Eye (tissue), 1 donor: Measurements from ENCODE around the gene ETV7.
A peak's percentile ranks its signal among the peaks of the same experiment; 100 is the strongest.
"Not testable (repeated sequence)": the region's sequence is repeated elsewhere in the genome, so short reads cannot be mapped to it uniquely, and the experiment has no call there.

Source experiments
- DNase-seq: peaks from one replicate; pipeline ENCODE4 v3.0.0-alpha.2; 2015

ETV7 gene

GRCh38 chr6:36362551-36363370 is 24.7 kb downstream of the ETV7 start:
- DNase-seq, result no peak

DNA sequence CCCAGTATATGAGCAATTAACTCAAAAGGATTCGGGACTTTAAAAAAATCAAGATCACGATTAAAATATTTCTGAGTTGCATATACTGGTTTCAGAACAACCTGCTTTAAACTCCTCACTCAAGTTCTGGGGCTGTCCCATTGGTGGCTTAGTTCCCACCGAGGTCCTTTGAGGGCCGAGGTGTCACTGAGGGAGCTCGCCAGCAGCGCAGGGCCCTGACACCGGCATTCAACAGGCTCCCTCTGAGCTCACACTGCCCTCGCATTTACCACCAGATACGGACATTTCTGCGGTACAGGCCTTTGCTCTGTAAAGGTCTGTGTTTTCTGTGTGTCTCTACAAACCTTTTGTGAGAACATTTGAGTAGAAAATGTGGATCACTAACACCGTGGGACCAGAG is 26.4 kb downstream of the ETV7 start:
- no peak for DNase-seq

GRCh38 chr6:36360241-36361054 is 27.0 kb downstream of the ETV7 start:
- peak; percentile 96 for DNase-seq

DNA sequence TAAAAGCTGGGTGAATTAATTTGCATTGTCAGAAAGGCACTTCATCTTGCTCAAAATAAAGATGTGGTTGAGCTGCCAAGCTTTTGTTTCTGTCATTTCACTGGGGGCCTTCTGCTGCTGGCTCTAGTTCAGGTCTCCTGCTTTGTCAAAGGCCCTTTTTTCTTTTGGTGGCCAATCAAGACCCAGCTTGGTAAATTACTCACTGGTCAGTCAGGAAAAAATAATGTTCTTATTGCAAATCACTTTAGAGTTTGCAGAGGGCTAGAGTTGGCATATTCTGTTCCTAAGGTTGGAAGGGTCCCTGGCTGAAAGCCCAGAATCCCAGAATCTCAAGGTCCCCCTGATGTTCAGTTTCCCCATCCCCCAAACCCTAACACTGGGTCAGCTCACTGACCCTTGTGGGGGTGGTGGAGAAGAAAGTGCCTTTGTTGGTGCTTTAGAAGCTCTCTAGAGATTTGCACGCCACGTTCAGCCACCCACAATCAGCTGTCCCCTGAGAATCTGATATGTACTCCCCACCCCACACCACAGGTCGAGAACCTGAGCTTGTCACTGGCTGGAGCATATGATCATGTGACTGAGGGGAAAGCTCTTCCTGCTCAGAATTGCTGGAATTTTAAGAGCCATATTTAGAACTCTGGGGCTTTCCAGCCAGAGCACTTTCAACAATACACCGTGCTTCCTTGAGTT is 29.1 kb downstream of the ETV7 start:
- peak; percentile 81 for DNase-seq

GRCh38 chr6:36357872-36358225 is 29.6 kb downstream of the ETV7 start:
- DNase-seq, result no peak

GRCh38 chr6:36355819-36356218 is 31.6 kb downstream of the ETV7 start:
- DNase-seq, result no peak

- no peak for DNase-seq
Measured at GRCh38 chr6:36353411-36353915, 34.0 kb downstream of the ETV7 start.

DNA sequence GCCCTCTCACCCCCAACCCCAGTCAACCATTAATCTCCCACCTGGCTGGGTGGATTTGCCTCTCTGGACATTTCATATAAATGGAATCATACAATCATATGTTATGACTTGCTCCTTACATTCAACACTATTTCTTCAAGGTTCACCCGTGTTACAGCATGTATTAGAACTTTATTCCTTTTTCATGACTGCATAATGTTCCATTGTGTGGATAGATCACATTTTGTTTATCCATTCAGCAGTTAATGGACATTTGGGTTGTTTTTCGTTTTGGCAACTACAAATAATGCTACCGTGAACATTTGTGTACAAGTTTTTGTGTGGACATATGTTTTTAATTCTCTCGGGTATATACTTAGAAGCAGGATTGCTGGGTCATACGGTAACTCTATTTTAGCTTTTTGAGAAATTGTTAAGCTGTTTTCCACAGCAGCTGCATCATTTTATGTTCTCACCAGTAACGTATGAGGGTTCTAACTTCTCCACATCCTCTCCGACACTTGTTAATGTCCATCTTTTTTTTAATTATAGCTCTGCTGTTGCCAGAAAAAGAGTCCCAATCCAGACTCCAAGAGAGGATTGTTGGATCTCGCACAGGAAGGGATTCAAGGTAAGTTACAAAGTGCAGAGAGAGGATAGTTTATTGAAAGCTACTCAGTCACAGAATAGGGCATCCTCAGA is 34.9 kb downstream of the ETV7 start:
- no peak for DNase-seq

- peak; percentile 58 for DNase-seq
Measured at GRCh38 chr6:36350681-36351571, 36.5 kb downstream of the ETV7 start.

DNA sequence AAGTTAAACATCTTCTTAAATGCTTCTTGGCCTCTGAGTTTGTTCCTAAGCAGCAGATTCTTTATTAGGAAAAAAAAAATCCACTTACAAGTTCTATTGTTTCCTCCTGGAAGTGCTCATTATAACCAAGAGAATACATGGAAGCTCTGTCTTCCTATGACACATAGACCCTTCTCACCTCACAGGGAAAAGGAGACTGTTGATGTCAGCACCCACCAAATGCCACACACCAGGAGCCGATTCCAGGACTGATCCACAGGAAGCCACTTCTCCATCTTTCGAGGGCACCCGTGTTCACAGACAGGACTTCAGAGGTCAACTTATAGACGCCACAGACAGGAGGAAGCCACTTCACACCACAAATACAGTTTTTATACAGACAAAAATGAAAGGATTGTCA is 37.4 kb downstream of the ETV7 start:
- no peak for DNase-seq

DNA sequence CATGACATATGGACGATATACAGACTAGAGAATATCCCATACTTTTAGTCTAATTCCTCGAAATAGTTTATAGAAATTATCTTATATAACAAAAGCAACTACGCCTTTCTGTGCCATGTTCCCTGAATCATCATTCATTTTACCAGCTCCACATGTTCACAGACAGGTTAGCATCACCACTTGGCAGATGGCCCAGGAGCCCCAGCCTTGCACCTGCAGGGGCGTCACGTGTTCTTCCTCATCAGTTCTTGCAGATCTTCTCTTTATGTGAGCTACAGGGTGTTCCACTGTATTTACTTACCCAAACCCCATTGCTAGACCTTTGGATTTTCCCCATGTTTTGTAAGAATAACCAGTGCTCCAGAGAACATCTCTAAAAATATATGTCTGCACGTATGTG is 38.2 kb downstream of the ETV7 start:
- no peak for DNase-seq

GRCh38 chr6:36347621-36348020 is 39.8 kb downstream of the ETV7 start:
- DNase-seq, result no peak

DNA sequence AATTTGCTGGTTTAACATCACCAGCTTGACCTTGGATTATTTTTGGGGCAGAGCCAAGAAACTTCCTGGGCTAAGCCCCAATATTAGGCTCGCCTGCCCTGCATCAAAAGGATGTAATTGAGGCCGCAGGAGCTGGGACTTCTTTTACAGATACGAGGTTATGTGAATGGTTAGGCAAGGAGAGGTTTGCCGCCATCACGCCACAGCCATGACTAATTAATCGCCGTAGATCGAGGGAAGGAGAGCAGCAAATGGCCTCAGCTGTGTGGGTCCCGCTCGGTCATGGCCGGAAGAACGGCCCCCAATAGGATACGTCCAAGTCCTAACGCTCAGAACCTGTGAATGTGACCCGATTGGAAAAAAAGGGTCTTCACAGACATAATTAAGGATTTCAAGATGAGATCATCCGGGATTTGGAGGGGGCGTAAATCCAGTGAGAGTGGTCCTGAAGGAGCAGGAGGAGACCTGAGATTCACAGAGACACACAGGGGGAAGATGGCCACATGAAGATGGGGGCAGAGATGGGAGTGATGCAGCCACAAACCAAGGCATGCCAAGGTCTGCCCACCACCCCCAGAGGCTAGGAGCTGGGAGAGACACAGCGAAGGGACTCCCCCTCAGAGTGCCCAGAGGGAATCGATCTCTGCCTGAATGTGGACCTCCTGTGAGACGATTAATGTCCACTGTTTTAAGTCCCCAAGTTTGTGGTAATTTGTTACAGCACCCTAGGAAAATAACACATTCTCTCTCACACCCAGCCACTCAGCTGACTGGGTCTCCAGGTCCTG is 40.8 kb downstream of the ETV7 start:
- no peak for DNase-seq

GRCh38 chr6:36345681-36346466 is 41.6 kb downstream of the ETV7 start:
- no peak for DNase-seq

GRCh38 chr6:36343109-36343680 is 44.3 kb downstream of the ETV7 start:
- no peak for DNase-seq

GRCh38 chr6:36340618-36341454 is 46.6 kb downstream of the ETV7 start:
- DNase-seq, result peak; percentile 89

DNA sequence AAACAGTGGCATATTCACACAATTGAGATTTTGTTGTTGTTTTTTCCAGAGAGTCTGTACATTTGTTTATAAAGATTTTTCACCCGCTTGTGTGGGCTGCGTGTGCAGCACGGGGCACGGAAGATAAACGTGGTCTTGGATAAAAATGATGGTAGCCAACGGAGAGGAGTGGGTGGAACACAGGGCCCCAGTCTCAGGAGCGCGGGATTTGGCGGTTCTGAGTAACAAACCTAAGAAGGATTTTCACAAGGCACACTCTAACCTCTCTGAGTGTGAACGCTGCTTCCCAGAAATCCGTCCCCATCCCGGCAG is 47.2 kb downstream of the ETV7 start:
- DNase-seq, result no peak

DNA sequence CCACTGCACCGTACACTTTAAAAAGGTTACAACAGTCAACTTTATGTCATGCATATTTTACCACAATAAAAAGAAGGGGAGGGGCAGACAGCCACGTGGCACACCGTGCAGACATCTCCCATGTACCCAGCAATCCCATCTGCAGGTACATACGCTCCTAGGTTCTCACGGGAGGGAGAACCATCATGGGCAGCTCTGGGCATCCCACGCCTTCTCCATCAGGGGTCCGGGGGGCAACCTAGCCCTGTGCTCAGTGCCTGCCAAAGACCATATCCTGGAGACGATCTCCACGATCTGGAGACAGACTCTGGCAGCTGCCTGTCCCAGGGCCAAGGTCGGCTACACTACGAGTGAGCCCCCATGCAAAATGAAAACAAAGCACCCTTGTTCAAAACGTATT is 48.3 kb downstream of the ETV7 start:
- DNase-seq, result no peak

GRCh38 chr6:36338223-36338622 is 49.2 kb downstream of the ETV7 start:
- not testable (repeated sequence) for DNase-seq
